ENCODE results near the gene CFAP299.

DNA sequence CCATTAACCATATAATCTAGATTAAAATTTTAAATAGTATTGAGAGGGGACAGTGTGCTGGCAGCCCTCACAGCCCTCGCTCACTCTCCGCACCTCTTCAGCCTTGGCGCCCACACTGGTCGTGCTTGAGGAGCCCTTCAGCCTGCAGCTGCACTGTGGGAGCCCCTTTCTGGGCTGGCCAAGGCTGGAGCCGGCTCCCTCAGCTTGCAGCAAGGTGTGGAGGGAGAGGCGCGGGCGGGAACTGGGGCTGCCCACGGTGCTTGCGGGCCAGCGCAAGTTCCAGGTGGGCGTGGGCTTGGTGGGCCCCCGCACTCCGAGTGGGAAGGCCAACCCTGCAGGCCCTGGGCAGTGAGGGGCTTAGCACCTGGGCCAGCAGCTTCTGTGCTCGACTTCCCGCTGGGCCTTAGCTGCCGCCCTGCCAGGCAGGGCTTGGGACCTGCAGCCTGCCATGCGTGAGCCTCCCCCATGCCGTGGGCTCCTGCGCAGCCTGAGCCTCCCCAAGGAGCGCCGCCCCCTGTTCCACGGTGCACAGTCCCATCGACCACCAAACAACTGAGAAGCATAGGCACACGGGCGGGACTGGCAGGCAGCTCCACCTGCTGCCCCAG is 32.8 kb upstream of the CFAP299 start:
- TF ChIP-seq, protein P1, sequence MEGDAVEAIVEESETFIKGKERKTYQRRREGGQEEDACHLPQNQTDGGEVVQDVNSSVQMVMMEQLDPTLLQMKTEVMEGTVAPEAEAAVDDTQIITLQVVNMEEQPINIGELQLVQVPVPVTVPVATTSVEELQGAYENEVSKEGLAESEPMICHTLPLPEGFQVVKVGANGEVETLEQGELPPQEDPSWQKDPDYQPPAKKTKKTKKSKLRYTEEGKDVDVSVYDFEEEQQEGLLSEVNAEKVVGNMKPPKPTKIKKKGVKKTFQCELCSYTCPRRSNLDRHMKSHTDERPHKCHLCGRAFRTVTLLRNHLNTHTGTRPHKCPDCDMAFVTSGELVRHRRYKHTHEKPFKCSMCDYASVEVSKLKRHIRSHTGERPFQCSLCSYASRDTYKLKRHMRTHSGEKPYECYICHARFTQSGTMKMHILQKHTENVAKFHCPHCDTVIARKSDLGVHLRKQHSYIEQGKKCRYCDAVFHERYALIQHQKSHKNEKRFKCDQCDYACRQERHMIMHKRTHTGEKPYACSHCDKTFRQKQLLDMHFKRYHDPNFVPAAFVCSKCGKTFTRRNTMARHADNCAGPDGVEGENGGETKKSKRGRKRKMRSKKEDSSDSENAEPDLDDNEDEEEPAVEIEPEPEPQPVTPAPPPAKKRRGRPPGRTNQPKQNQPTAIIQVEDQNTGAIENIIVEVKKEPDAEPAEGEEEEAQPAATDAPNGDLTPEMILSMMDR (conservative IDR thresholded peaks at IDR 0.05), result no peak
- no peak for TF ChIP-seq EZH2 (IDR thresholded peaks at IDR 0.05; ENCODE audit: low read depth)
